Fibroblast of villous mesenchyme (primary cell): ENCODE data around the gene WDFY3. TPM values are rescaled to one million over a fixed set of nuclear protein-coding genes. Genes with fewer than 3 reads are reported as not detected.

Experiments
- DNase-seq: peaks from one replicate; pipeline ENCODE4 v3.0.0-alpha.2; 2010; ENCODE audit warnings: low read depth
- H3K4me3 ChIP-seq: 2 replicates; pipeline ENCODE4 v1.5.1; 2011; ENCODE audit warnings: low read depth, mild to moderate bottlenecking, low read length
- CTCF ChIP-seq: IDR thresholded peaks from 2 replicates; pipeline ENCODE4 v1.5.1; 2012; ENCODE audit warnings: low read depth, mild to moderate bottlenecking, low read length; ENCODE audit not compliant: insufficient read depth
- total RNA-seq: library from RNA; depleted of rRNA; stranded (reverse); fragments of >200 nt; gene quantifications from 2 replicates; pipeline ENCODE4 v1.2.3, GENCODE V29; 2012

Gene WDFY3
- total RNA-seq, 1 donor, result 98.0 TPM

DNA sequence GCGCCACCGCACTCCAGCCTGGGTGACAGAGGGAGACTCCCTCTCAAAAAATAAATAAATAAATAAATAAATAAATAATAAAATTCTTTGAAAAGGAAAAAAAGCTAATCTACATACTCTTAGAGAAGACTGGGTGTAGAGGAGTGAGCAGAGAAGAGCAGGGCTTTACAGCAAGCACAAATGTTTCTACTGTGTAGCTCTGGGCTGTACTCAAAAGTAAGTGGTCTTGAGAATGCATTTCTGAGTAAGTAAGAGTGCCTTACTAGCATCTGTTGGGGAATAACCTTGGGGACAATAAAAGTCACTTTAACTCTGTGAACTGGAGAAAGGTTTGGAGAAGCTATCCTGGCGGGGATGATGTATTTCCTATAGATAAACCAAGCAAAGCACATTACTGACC lies 185.8 kb downstream of the WDFY3 start:
- no peak for DNase-seq
- TF ChIP-seq CTCF, result no peak
- H3K4me3 ChIP-seq, result no peak overlapping the region

- TF ChIP-seq CTCF, result no peak
- no peak for DNase-seq
- H3K4me3 ChIP-seq, result no peak overlapping the region
Measured at GRCh38 chr4:84778041-84778440, 188.4 kb downstream of the WDFY3 start.

GRCh38 chr4:84767168-84767567 lies 199.3 kb downstream of the WDFY3 start:
- no peak overlapping the region for H3K4me3 ChIP-seq
- TF ChIP-seq CTCF, result no peak
- no peak for DNase-seq

DNA sequence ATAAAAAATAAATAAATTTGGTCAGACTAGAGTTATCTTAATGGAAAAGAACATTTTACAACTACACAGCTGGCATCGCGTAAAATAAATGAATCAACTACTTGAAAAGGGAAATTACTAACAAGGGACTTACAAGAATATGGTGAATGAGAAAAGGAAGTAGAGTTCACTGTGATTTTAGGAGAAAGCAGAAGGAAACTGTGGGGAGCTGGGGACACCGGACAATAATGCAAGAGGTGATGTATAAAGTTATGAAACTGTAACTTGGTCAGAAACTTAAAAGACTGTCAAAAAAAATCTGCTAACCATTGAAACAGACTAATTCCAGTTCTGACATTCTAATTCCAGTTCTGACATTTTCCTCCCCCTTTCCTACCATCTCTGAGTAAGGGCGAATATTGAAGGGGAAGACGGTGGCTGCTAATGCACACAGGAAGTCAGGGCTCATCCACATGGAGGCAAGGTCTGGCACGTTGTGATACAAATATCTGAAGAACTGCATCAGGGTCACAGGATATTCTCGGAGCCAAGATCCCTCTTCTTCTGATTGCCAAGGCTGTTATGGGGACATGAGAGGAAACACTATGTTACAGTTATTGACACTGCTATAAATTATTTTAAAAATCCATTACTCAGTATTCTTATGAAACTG lies 213.0 kb downstream of the WDFY3 start:
- TF ChIP-seq CTCF, result no peak
- DNase-seq, result no peak
- H3K4me3 ChIP-seq, result no peak overlapping the region

- no peak for TF ChIP-seq CTCF
- H3K4me3 ChIP-seq, result no peak overlapping the region
- no peak for DNase-seq
Measured at GRCh38 chr4:84751707-84752106, 214.8 kb downstream of the WDFY3 start.

- TF ChIP-seq CTCF, result no peak
- no peak overlapping the region for H3K4me3 ChIP-seq
- no peak for DNase-seq
Measured at GRCh38 chr4:84750960-84751283, 215.6 kb downstream of the WDFY3 start.
